GM10847 (cell line): ENCODE results near the gene TTLL11.

Experiments
- POLR2A ChIP-seq: IDR thresholded peaks from 2 replicates; pipeline ENCODE4 v1.6.1; 2011; ENCODE audit not compliant: insufficient read length; ENCODE audit errors: extremely low read depth

Gene TTLL11

DNA sequence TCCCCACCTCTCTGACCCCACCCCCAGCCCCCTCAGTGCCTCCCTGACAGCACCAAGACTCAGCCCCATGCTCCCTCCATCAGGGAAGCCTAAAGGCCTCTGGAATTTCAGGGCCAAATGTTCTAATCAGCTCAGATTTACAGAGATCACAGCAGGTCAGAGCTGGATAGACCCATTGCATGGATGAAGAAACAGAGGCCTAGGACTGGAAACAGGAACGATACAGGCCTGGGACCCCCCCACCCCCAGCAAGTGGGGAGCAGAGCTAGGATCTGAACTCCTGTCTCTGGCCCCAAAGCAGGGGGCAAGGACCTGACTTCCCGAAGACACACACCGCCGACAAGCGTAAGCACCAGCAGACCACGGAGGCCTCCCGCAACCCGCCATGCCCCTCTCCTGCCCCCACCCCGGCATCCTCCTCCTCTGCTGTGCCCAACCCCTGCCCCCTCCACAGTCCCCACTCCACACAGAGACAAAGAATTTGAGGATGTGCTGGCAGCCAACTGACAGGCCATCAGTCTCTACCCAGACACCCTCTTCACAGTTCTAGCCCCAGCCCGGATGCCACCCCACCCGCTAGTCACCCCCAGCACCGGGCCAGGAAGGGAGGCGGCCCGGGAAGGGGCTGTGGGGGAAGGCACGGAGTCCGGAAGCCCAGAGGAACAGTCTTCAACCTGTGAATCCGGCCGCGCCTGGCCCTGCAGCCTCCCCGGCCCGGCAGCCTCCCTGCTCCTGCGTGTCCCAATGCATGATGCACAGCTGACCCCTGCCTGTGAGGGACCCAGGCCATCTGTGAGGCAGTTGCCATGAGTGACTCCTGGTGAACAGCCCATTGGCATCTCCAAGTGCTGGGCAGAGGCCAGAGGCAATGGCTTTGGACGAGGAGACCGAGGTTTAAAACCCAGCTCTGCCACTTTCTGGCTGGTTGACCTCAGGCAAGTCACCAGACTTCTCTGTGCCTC is 35.2 kb upstream of the TTLL11 start:
- TF ChIP-seq POLR2A, result no peak

DNA sequence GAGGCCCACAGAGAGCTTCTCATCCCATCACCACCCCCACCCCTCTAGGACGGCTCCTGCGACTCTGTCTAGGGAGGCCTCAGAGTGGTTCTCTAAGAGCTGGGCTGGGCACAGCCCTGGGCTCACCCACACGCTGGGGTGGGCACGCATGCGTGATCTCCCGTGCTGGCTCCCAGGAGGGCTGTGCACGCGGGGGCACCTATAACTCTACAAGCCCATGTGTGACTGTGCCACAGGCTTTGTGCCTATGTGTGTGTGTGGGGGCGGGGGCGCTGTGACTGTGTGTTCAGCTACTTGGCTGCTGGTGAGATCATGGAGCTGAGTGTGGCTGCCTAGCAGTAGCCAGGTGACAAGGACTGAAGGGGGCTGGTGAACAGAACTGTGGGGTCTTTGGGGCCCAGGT is 34.3 kb upstream of the TTLL11 start:
- TF ChIP-seq POLR2A, result no peak

- TF ChIP-seq POLR2A, result no peak
These were observed 33.5 kb upstream of the TTLL11 start for GRCh38 chr9:122126331-122127261.

DNA sequence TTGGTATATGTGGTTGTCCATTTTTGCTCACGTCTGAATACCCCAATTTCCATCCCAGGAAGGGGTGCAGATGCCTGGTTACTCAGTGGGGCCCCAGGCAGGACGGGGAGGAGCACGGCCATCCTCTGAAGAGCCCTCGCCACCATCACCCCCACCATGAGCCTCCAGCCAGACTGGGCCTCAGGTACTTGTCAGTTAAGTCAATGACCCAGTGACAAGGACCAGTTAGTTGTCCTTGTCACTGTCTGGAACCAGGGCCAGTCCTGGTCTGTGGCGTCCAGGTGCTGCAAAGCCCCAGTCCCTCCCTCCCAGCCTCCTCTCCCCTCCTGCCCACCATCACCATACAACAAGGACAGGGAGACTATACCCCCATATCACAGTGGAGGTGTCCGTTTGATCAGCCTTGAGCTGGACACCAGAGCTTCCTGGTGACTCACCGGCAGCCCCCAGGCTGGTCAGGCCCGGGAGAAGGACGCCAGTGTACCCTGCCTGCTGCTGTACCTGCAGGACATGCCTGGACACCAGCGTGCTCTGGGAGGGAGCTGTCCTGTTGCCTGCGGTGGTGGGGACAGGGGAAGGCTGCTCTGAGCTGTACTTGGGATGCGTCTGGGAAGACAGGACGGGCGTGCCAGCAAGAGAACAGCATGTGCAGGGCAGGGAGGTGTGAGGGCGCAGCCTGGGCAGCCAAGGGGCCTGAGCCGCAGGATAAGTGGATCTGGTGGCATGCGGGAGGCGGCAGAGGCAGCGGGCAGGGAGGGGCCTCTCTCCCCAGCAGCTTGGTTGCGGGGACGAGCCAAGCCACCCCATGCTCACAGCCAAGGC is 32.6 kb upstream of the TTLL11 start:
- no peak for TF ChIP-seq POLR2A

- no peak for TF ChIP-seq POLR2A
These were observed 32.0 kb upstream of the TTLL11 start for GRCh38 chr9:122125158-122125508.

DNA sequence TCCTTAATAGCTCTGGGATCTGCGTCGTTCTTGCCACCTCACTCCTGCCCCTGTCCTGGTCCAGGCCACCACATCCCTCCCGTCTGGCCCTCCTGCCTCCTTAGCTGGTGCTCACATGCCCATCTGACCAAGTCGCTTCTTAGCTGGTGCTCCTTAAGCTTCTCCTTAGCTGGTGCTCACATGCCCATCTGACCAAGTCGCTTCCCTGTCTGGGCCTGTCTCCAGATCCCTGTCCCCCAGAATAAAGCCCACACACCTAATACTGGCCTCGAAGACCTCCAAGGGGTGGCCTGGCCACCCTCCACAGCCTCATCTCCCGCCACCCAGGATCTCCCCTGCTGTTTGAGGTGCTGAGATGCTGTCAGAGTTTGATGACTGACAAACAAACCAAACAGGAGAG is 31.4 kb upstream of the TTLL11 start:
- no peak for TF ChIP-seq POLR2A

DNA sequence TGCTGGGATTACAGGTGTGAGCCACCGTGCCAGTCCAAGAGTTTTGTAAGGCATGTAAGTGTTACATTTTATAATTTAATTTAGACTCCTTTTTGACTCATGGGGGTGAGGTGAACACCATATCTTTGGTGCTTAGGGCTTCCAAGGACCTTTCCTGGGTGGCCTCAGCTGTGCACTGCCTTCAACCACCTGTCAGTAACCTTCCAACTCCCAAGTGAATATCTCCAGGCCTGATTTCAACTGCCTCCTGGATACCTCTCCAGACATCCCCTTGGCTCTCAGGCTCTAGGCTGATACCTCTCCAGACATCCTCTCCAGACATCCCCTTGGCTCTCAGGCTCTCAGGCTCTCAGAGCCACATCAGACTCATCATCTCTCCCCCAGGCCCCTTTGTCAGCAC is 30.9 kb upstream of the TTLL11 start:
- TF ChIP-seq POLR2A, result no peak

- TF ChIP-seq POLR2A, result no peak
These were observed 30.0 kb upstream of the TTLL11 start for GRCh38 chr9:122122903-122123632.

DNA sequence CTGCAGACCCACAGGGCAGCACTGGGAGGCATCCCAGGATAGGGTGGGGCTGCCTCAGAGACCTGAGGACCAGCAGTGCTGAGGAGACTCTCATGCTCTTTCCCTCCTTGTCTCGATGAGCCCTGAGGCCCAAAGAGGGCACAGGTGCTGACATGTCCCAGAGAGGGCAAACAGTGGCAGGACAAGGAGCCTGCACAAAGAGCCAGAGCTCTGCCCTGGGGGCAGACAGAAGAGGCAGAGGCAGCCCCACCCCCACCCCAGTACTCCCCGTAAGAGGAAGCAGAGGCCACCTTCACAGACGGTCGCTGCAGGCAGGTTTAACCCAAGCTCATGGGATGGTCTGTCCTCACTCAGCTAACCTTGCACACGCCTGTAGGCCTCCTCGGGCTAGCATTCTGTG is 29.4 kb upstream of the TTLL11 start:
- TF ChIP-seq POLR2A, result no peak

DNA sequence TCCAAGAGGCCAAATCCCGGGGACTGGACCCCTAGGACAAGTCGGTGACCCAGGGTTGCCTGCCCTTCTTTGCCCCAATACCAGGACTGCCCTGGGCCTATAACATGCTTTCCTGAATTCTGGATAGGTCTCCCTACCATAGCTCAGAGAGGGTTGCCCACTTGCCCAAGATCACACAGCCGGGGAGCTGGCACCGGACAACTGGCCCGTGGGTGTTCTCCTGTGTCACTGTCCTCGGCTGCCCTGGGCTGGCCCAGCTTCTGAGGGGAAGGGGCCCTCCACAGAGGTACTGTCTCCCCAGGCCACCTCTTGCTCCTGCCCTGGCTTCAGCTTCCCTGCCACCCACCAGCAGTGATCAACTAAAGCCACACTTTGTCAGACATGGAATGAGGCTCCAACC is 28.8 kb upstream of the TTLL11 start:
- no peak for TF ChIP-seq POLR2A

- no peak for TF ChIP-seq POLR2A
These were observed 28.3 kb upstream of the TTLL11 start for GRCh38 chr9:122121391-122121790.

GRCh38 chr9:122120316-122121071 is 27.4 kb upstream of the TTLL11 start:
- TF ChIP-seq POLR2A, result no peak

DNA sequence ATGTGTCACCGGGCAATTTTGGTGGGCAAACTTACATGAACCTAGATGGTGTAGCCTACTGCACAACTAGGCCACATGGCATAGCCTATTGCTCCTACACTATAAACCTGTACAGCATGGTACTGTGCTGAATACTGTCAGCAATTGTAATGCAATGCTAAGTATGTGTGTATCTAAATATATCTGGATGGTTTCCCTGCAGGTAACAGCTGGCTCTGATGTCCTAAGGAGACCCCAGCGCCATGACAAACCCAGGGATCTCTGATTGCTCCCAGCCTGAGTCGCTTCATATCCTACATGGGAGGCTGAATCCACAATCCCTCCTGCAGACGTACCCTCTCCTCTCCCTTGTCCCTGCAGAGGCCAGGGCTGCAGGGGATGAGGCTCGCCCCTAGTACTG is 26.6 kb upstream of the TTLL11 start:
- no peak for TF ChIP-seq POLR2A

DNA sequence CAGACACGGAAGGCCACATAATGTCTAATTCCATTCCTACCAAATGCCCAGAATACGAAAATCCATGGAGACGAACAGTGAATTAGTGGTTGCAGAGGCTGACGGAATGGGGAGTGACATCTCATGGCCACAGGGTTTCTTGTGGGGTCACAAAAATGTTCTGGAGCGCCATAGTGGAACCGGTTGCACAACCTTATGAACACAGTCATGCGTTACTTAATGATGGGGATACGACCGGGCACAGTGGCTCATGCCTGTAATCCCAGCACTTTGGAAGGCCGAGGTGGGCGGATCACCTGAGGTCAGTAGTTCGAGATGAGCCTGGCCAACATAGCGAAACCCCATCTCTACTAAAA is 26.0 kb upstream of the TTLL11 start:
- TF ChIP-seq POLR2A, result no peak
